SK-N-SH (cell line): Measurements from ENCODE around the gene METTL21C. TPM values are rescaled to one million over a fixed set of nuclear protein-coding genes. Genes with fewer than 3 reads are reported as not detected.

Experiments used
- CTCF ChIA-PET: fragments of 300-600, 350-600 bp; formaldehyde crosslinking; extraction: SDS; loops from one replicate; lab custom pipeline; 2021; lab: Yijun Ruan, JAX
- POLR2A ChIA-PET: fragments of 350-600 bp; sonication (Branson Sonifier 250); formaldehyde crosslinking; extraction: SDS; loops from one replicate; lab custom pipeline; 2020; ENCODE audit warnings: antibody characterized with exemption, inconsistent platforms; lab: Yijun Ruan, JAX
- DNase-seq: peaks from one replicate; pipeline ENCODE4 v3.0.0; 2012
- H2AFZ ChIP-seq: fragments of 200-600 bp; sonication (generic); 2 replicates; pipeline ENCODE4 v1.8.1; 2016; ENCODE audit warnings: antibody characterized with exemption, mild to moderate bottlenecking, low read depth
- H3F3A ChIP-seq: fragments of 200-600 bp; sonication (generic); replicated peaks from 2 replicates; pipeline ENCODE3; 2016; ENCODE audit warnings: antibody characterized with exemption, mild to moderate bottlenecking; ENCODE audit not compliant: insufficient read depth
- H3K27ac ChIP-seq, 2 experiments: fragments of 200-500 bp in 1 of 2; fragments of 200-600 bp in 1 of 2; sonication (Bioruptor generic) in 1 of 2; sonication (generic), shearing (Covaris generic) in 1 of 2; 2 replicates each; pipeline versions ENCODE4 v1.5.1 to v1.6.1; 2014 to 2016; ENCODE audit warnings: low read depth in 2 of 2, inconsistent platforms in 1 of 2, low read length in 1 of 2, mild to moderate bottlenecking in 1 of 2, mixed read lengths in 1 of 2
- H3K27me3 ChIP-seq: fragments of 200-600 bp; sonication (generic), shearing (Covaris generic); 2 replicates; pipeline ENCODE4 v1.6.1; 2016; ENCODE audit warnings: mixed run types; ENCODE audit not compliant: insufficient read depth
- H3K36me3 ChIP-seq, 2 experiments: fragments of 200-500 bp in 1 of 2; fragments of 200-600 bp in 1 of 2; sonication (Bioruptor generic) in 1 of 2; sonication (generic) in 1 of 2; replicated peaks in 1 of 2; 2 replicates each; pipeline versions ENCODE3 to v1.5.1; 2014 to 2016; ENCODE audit warnings: low read length in 1 of 2, mild to moderate bottlenecking in 1 of 2; ENCODE audit not compliant: insufficient read depth in 2 of 2, control insufficient read depth in 1 of 2
- H3K4me1 ChIP-seq, 2 experiments: fragments of 200-500 bp in 1 of 2; fragments of 200-600 bp in 1 of 2; sonication (Bioruptor generic) in 1 of 2; sonication (generic), shearing (Covaris generic) in 1 of 2; 2 replicates each; pipeline versions ENCODE4 v1.5.1 to v1.6.1; 2014 to 2016; ENCODE audit warnings: low read depth in 1 of 2, low read length in 1 of 2, mixed run types in 1 of 2; ENCODE audit not compliant: insufficient read depth in 2 of 2, control insufficient read depth in 1 of 2
- H3K4me2 ChIP-seq: fragments of 200-600 bp; sonication (generic), shearing (Covaris generic); 2 replicates; pipeline ENCODE4 v1.6.1; 2017; ENCODE audit warnings: mixed run types
- H3K4me3 ChIP-seq, 2 experiments: fragments of 200-500 bp in 1 of 2; fragments of 200-600 bp in 1 of 2; sonication (Bioruptor generic) in 1 of 2; sonication (generic), shearing (Covaris generic) in 1 of 2; 2 replicates each; pipeline versions ENCODE4 v1.5.1 to v1.8.1; 2014 to 2016; ENCODE audit warnings: low read depth in 2 of 2, inconsistent platforms in 1 of 2, low read length in 1 of 2, mild to moderate bottlenecking in 1 of 2, mixed read lengths in 1 of 2, moderate library complexity in 1 of 2
- H3K79me2 ChIP-seq: fragments of 200-600 bp; sonication (generic); 2 replicates; pipeline ENCODE4 v1.8.1; 2017; ENCODE audit warnings: mild to moderate bottlenecking; ENCODE audit not compliant: insufficient read depth
- H3K9ac ChIP-seq: fragments of 200-600 bp; sonication (generic); 2 replicates; pipeline ENCODE4 v1.6.1; 2017; ENCODE audit warnings: mixed run types
- H3K9me2 ChIP-seq: fragments of 200-600 bp; sonication (generic); 2 replicates; pipeline ENCODE4 v1.6.1; 2017; ENCODE audit warnings: mixed run types
- H3K9me3 ChIP-seq: fragments of 200-600 bp; sonication (generic); 2 replicates; pipeline ENCODE4 v1.6.1; 2017; ENCODE audit warnings: mixed run types, mild to moderate bottlenecking, moderate library complexity
- H4K20me1 ChIP-seq: fragments of 200-600 bp; sonication (generic); 2 replicates; pipeline ENCODE4 v1.6.1; 2017; ENCODE audit warnings: mild to moderate bottlenecking, mixed run types; ENCODE audit not compliant: insufficient read depth
- CHD2 ChIP-seq: fragments of 150-350 bp; IDR thresholded peaks from 2 replicates; pipeline ENCODE4 v1.6.1; 2018; ENCODE audit warnings: low read length; ENCODE audit not compliant: partially characterized antibody
- EP300 ChIP-seq, 2 experiments: IDR thresholded peaks; 2 replicates each; pipeline versions ENCODE4 v1.4.0 to v1.6.1; 2012; ENCODE audit warnings: borderline replicate concordance in 1 of 2, low read depth in 1 of 2, low read length in 1 of 2
- EZH2phosphoT487 ChIP-seq: fragments of 200-600 bp; sonication (generic); IDR thresholded peaks from 2 replicates; pipeline ENCODE4 v1.6.1; 2017; ENCODE audit warnings: low read depth, mixed run types, mild to moderate bottlenecking, antibody characterized with exemption, moderate library complexity, borderline replicate concordance
- FOXJ3 ChIP-seq: sonication (generic); formaldehyde crosslinking; IDR thresholded peaks from 2 replicates; pipeline ENCODE4 v1.5.1; 2020; ENCODE audit warnings: mild to moderate bottlenecking, missing genetic modification reagents
- FOXM1 ChIP-seq: IDR thresholded peaks from 2 replicates; pipeline ENCODE4 v1.4.0; 2012; ENCODE audit warnings: low read depth, mild to moderate bottlenecking
- GABPA ChIP-seq: IDR thresholded peaks from 2 replicates; pipeline ENCODE4 v1.4.0; 2012; ENCODE audit warnings: low read depth, mild to moderate bottlenecking
- JUND ChIP-seq: IDR thresholded peaks from 2 replicates; pipeline ENCODE4 v1.4.0; 2012
- MXI1 ChIP-seq: IDR thresholded peaks from 2 replicates; pipeline ENCODE4 v1.6.1; 2012; ENCODE audit warnings: mild to moderate bottlenecking, low read depth, low read length, improper control_type of control experiment
- NRF1 ChIP-seq: IDR thresholded peaks from 2 replicates; pipeline ENCODE4 v1.6.1; 2012; ENCODE audit warnings: low read depth, mild to moderate bottlenecking, low read length
- POLR2AphosphoS5 ChIP-seq: IDR thresholded peaks from 2 replicates; pipeline ENCODE4 v1.6.1; 2012; ENCODE audit warnings: low read depth, low read length
- RCOR1 ChIP-seq: fragments of 150-350 bp; IDR thresholded peaks from 2 replicates; pipeline ENCODE4 v1.6.1; 2017; ENCODE audit warnings: antibody characterized with exemption, low read length
- RFX5 ChIP-seq: IDR thresholded peaks from 2 replicates; pipeline ENCODE4 v1.6.1; 2012; ENCODE audit warnings: mild to moderate bottlenecking, improper control_type of control experiment, low read length
- SIN3A ChIP-seq: IDR thresholded peaks from 2 replicates; pipeline ENCODE4 v1.6.1; 2012; ENCODE audit warnings: low read depth, mild to moderate bottlenecking, low read length, moderate library complexity, borderline replicate concordance
- SMC3 ChIP-seq: IDR thresholded peaks from 2 replicates; pipeline ENCODE4 v1.6.1; 2012; ENCODE audit warnings: low read depth, low read length, improper control_type of control experiment
- TAF1 ChIP-seq: IDR thresholded peaks from 2 replicates; pipeline ENCODE4 v1.6.1; 2012; ENCODE audit warnings: low read depth, mild to moderate bottlenecking, low read length, moderate library complexity, borderline replicate concordance
- TCF12 ChIP-seq: IDR thresholded peaks from 2 replicates; pipeline ENCODE4 v1.4.0; 2012
- TEAD4 ChIP-seq: IDR thresholded peaks from 2 replicates; pipeline ENCODE4 v1.4.0; 2012; ENCODE audit warnings: mild to moderate bottlenecking, borderline replicate concordance; ENCODE audit not compliant: insufficient read depth
- polyA plus RNA-seq, 3 experiments: library from polyadenylated mRNA; depleted of rRNA; stranded (reverse); fragments of >200 nt; gene quantifications; 2 replicates each; pipeline ENCODE4 v1.2.3, GENCODE V29; 2012
- TF ChIP-seq, protein P1 (sequence below): IDR thresholded peaks from 2 replicates; pipeline ENCODE4 v1.4.0; 2012; ENCODE audit warnings: low read depth, borderline replicate concordance
- TF ChIP-seq, protein P2 (sequence below): IDR thresholded peaks from 2 replicates; pipeline ENCODE4; 2012
- TF ChIP-seq, protein P3 (sequence below): IDR thresholded peaks from 2 replicates; pipeline ENCODE4 v1.4.0; 2012; ENCODE audit warnings: low read depth, borderline replicate concordance

METTL21C gene
- polyA plus RNA-seq, 1 of the 3 experiments (the other 2 are of a cell fraction) = not detected

DNA sequence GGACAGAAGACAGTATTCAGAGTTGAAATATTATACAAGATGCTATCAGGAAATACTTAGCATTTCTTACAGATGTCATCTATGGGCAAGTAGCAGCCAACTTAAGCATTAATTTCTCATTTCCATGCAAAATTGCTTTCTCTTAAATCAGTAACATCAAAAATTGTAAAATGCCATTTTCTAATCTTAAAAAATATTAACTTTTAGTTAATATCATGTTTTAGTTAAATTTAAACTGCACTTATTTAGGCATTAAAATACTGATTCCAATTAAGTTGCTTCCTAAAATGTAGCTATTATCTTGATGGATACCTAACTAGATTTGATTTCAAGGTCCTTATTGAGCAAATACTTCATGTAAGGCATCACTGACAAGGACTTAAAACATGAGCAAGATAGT lies 27.8 kb downstream of the METTL21C start:
- no peaks in the 10 kb centered on the region for H3K9me3 ChIP-seq
- no peak for DNase-seq
- TF ChIP-seq RCOR1 (no peak), TEAD4 (no peak), JUND (no peak), SMC3 (no peak), EP300 (IDR thresholded peaks at IDR 0.05; ENCODE audit: borderline replicate concordance in 1 of 2, low read depth in 1 of 2, low read length in 1 of 2) (no peak), NRF1 (no peak), MXI1 (no peak), TAF1 (no peak), CHD2 (no peak), SIN3A (no peak), RFX5 (no peak), TCF12 (no peak), EZH2phosphoT487 (no peak), FOXJ3 (CRISPR knock-in tag) (no peak), POLR2AphosphoS5 (no peak), GABPA (no peak), FOXM1 (no peak)
- TF ChIP-seq, protein P1, sequence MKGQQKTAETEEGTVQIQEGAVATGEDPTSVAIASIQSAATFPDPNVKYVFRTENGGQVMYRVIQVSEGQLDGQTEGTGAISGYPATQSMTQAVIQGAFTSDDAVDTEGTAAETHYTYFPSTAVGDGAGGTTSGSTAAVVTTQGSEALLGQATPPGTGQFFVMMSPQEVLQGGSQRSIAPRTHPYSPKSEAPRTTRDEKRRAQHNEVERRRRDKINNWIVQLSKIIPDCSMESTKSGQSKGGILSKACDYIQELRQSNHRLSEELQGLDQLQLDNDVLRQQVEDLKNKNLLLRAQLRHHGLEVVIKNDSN = no peak
- TF ChIP-seq, protein P2, sequence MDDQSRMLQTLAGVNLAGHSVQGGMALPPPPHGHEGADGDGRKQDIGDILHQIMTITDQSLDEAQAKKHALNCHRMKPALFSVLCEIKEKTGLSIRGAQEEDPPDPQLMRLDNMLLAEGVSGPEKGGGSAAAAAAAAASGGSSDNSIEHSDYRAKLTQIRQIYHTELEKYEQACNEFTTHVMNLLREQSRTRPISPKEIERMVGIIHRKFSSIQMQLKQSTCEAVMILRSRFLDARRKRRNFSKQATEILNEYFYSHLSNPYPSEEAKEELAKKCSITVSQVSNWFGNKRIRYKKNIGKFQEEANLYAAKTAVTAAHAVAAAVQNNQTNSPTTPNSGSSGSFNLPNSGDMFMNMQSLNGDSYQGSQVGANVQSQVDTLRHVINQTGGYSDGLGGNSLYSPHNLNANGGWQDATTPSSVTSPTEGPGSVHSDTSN = no peak
- TF ChIP-seq, protein P3, sequence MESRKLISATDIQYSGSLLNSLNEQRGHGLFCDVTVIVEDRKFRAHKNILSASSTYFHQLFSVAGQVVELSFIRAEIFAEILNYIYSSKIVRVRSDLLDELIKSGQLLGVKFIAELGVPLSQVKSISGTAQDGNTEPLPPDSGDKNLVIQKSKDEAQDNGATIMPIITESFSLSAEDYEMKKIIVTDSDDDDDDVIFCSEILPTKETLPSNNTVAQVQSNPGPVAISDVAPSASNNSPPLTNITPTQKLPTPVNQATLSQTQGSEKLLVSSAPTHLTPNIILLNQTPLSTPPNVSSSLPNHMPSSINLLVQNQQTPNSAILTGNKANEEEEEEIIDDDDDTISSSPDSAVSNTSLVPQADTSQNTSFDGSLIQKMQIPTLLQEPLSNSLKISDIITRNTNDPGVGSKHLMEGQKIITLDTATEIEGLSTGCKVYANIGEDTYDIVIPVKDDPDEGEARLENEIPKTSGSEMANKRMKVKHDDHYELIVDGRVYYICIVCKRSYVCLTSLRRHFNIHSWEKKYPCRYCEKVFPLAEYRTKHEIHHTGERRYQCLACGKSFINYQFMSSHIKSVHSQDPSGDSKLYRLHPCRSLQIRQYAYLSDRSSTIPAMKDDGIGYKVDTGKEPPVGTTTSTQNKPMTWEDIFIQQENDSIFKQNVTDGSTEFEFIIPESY = no peak
- no peaks in the 10 kb centered on the region for H3K27me3 ChIP-seq
- H3K4me3 ChIP-seq = no peak overlapping the region
- H4K20me1 ChIP-seq = no peaks in the 10 kb centered on the region
- ChIA-PET CTCF (interaction anchor here (0.7 to 1.8 kb wide), 2 partner anchors 9 to 12 kb away, joined by 3 to 5 read pairs; no protein-coding TSS in a partner anchor), POLR2A (no interaction called here)
- peaks cover 69 to 72% of the 10 kb centered on the region in 2 experiments for H3K36me3 ChIP-seq
- H3F3A ChIP-seq = no peaks in the 10 kb centered on the region
- no peak overlapping the region for H3K9ac ChIP-seq
- no peak overlapping the region for H2AFZ ChIP-seq
- H3K79me2 ChIP-seq = no peaks in the 10 kb centered on the region
- H3K4me2 ChIP-seq = no peak overlapping the region
- H3K4me1 ChIP-seq = no peaks in the 10 kb centered on the region
- H3K9me2 ChIP-seq = no peaks in the 10 kb centered on the region
- H3K27ac ChIP-seq = no peak overlapping the region
